Osteocyte (in vitro differentiated cells): ENCODE data around the gene MT1H. TPM values are rescaled to one million over a fixed set of nuclear protein-coding genes. Genes with fewer than 3 reads are reported as not detected.

Source experiments
- DNase-seq: peaks from one replicate; pipeline ENCODE4 v3.0.0; 2021; ENCODE audit warnings: mixed read lengths; ENCODE audit not compliant: unreplicated experiment; ENCODE audit errors: extremely low spot score
- H3K27ac Mint-ChIP-seq: one replicate; pipeline ENCODE4 v1.8.0; 2021; ENCODE audit warnings: mild to moderate bottlenecking, mixed read lengths; ENCODE audit not compliant: unreplicated experiment
- H3K27me3 Mint-ChIP-seq: one replicate; pipeline ENCODE4 v1.8.0; 2021; ENCODE audit warnings: mixed read lengths; ENCODE audit not compliant: unreplicated experiment
- H3K36me3 Mint-ChIP-seq: one replicate; pipeline ENCODE4 v1.8.0; 2021; ENCODE audit warnings: mixed read lengths; ENCODE audit not compliant: unreplicated experiment
- H3K4me1 Mint-ChIP-seq: one replicate; pipeline ENCODE4 v1.8.0; 2021; ENCODE audit warnings: mixed read lengths; ENCODE audit not compliant: unreplicated experiment
- H3K4me3 Mint-ChIP-seq: one replicate; pipeline ENCODE4 v1.8.0; 2021; ENCODE audit warnings: mild to moderate bottlenecking, moderate library complexity, mixed read lengths; ENCODE audit not compliant: unreplicated experiment
- H3K9me3 Mint-ChIP-seq: one replicate; pipeline ENCODE4 v1.8.0; 2021; ENCODE audit warnings: mixed read lengths; ENCODE audit not compliant: unreplicated experiment
- CTCF ChIP-seq: fragments of 200-600 bp; sonication (generic); IDR thresholded peaks from 2 replicates; pipeline ENCODE4 v1.5.0; 2021; ENCODE audit warnings: antibody characterized with exemption, mild to moderate bottlenecking, moderate library complexity
- total RNA-seq: library from RNA; stranded (reverse); gene quantifications from 2 replicates; pipeline ENCODE4 v1.2.1, GENCODE V29; 2021

MT1H gene
- total RNA-seq, 1 donor from 2014 or later, result not detected

DNA sequence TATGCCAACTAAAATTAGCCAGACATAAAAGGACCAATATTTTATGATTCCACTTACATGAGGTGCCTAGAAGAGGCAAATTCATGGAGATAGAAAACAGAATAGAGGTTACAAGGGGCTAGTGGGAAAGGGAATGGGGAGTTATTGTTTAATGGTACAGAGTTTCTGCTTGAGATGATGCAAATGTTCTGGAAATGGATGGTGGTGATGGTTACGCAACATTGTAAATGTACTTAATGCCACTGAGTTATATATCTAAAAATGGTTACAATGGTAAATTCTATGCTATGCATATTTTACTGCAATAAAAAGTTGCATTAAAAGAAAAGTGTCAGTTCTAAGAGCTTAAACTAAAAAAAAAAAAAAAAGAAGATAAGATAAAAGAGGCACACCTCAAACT is 30.6 kb downstream of the MT1H start:
- H3K4me1 Mint-ChIP-seq, result peaks cover 11% of the 10 kb centered on the region
- no peaks in the 10 kb centered on the region for H3K9me3 Mint-ChIP-seq
- no peak overlapping the region for H3K4me3 Mint-ChIP-seq
- no peak for TF ChIP-seq CTCF
- no peaks in the 10 kb centered on the region for H3K36me3 Mint-ChIP-seq
- DNase-seq, result no peak
- no peaks in the 10 kb centered on the region for H3K27me3 Mint-ChIP-seq
- H3K27ac Mint-ChIP-seq, result no peak overlapping the region

DNA sequence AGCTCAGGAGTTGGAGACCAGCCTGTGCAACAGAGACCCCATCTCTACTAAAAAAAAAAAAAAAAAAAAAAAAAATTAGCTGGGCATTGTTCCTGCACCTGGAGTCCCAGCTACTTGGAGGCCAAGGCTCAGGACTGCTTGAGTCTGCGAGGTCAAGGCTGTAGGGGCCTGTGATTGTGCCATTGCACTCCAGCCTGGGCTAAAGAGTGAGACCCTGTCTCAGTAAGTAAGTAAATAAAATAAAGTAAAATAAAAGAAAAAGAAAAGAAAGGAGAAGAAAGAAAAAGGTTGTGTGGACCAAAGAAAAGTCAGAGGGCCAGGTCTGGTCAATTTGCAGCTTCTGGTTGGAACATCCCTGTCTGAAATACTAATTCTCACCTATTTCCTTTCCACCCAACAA is 31.0 kb downstream of the MT1H start:
- DNase-seq, result no peak
- Mint-ChIP-seq H3K27me3 (no peaks in the 10 kb centered on the region), H3K4me1 (peaks cover 11% of the 10 kb centered on the region), H3K4me3 (no peak overlapping the region), H3K36me3 (no peaks in the 10 kb centered on the region), H3K27ac (no peak overlapping the region), H3K9me3 (no peaks in the 10 kb centered on the region)
- no peak for TF ChIP-seq CTCF

- H3K4me3 Mint-ChIP-seq, result no peak overlapping the region
- no peaks in the 10 kb centered on the region for H3K27me3 Mint-ChIP-seq
- TF ChIP-seq CTCF, result no peak
- H3K36me3 Mint-ChIP-seq, result no peaks in the 10 kb centered on the region
- DNase-seq, result no peak
- H3K27ac Mint-ChIP-seq, result peak overlapping the region; percentile 34
- peaks cover 11% of the 10 kb centered on the region for H3K4me1 Mint-ChIP-seq
- no peaks in the 10 kb centered on the region for H3K9me3 Mint-ChIP-seq
These were observed 31.9 kb downstream of the MT1H start for GRCh38 chr16:56701534-56701933.

DNA sequence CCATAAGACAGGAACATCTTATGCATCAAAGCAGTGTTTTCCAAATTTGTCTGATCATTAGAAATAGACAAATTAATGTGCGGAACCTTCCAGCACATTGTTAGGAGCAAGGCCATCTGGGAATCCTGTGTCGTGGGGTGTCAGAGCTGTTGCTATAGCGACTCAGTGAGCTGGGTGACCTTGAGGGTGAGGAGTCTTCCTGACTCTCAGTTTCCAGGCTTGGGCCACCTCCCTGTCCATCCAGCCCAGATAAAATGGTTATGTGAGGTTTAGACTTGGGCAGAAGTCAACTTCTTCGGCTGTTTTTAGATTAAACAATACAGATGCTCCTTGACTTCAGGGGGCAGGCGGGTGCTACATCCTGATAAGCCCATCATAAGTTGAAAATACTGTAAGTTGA is 33.2 kb downstream of the MT1H start:
- no peaks in the 10 kb centered on the region for H3K9me3 Mint-ChIP-seq
- H3K27me3 Mint-ChIP-seq, result no peaks in the 10 kb centered on the region

More for the DNA sequence above, 33.2 kb downstream of the MT1H start:
- H3K4me3 Mint-ChIP-seq, result no peak overlapping the region
- H3K4me1 Mint-ChIP-seq, result peaks cover 11% of the 10 kb centered on the region
- no peak for DNase-seq
- TF ChIP-seq CTCF, result no peak
- no peak overlapping the region for H3K27ac Mint-ChIP-seq
- H3K36me3 Mint-ChIP-seq, result no peaks in the 10 kb centered on the region
